DOHH2 (cell line): ENCODE results near the gene TRAF1.

Source experiments
- H3F3A ChIP-seq: fragments of 200-600 bp; sonication (generic), shearing (Covaris generic); 2 replicates; pipeline ENCODE4 v1.6.0; 2016; ENCODE audit warnings: antibody characterized with exemption, mild to moderate bottlenecking; ENCODE audit not compliant: control insufficient read depth, insufficient read depth
- H3K27ac ChIP-seq: fragments of 200-600 bp; sonication (generic); 2 replicates; pipeline ENCODE4 v1.5.1; 2014; ENCODE audit warnings: low read depth, mild to moderate bottlenecking, low read length, moderate library complexity
- H3K27me3 ChIP-seq: fragments of 200-600 bp; sonication (generic); 2 replicates; pipeline ENCODE4 v1.6.1; 2014; ENCODE audit warnings: mild to moderate bottlenecking, low read length, mixed read lengths; ENCODE audit not compliant: control insufficient read depth
- H3K36me3 ChIP-seq: fragments of 200-600 bp; sonication (generic); 2 replicates; pipeline ENCODE4 v1.6.1; 2014; ENCODE audit warnings: mild to moderate bottlenecking, low read length, moderate library complexity, mixed read lengths; ENCODE audit not compliant: control insufficient read depth
- H3K4me1 ChIP-seq: fragments of 200-600 bp; sonication (generic); 2 replicates; pipeline ENCODE4 v1.6.1; 2014; ENCODE audit warnings: mild to moderate bottlenecking, low read length, mixed read lengths; ENCODE audit not compliant: control insufficient read depth
- H3K4me2 ChIP-seq: fragments of 200-600 bp; sonication (generic); 2 replicates; pipeline ENCODE4 v1.6.0; 2014; ENCODE audit warnings: mild to moderate bottlenecking, low read length, moderate library complexity
- H3K4me3 ChIP-seq: fragments of 200-600 bp; sonication (generic); 2 replicates; pipeline ENCODE4 v1.5.1; 2014; ENCODE audit warnings: mild to moderate bottlenecking, low read length, mixed read lengths
- H3K79me2 ChIP-seq: fragments of 200-600 bp; sonication (generic); 2 replicates; pipeline ENCODE4 v1.6.1; 2014; ENCODE audit warnings: mild to moderate bottlenecking, low read length, mixed read lengths; ENCODE audit not compliant: control insufficient read depth
- H3K9me2 ChIP-seq: fragments of 200-600 bp; sonication (generic); replicated peaks from 2 replicates; pipeline ENCODE4 v1.6.1; 2014; ENCODE audit warnings: mild to moderate bottlenecking, low read length, mixed read lengths; ENCODE audit not compliant: control insufficient read depth
- H3K9me3 ChIP-seq: fragments of 200-600 bp; sonication (generic); 2 replicates; pipeline ENCODE4 v1.6.1; 2014; ENCODE audit warnings: antibody characterized with exemption, low read length, mixed read lengths; ENCODE audit not compliant: control insufficient read depth, insufficient read depth
- H4K20me1 ChIP-seq: fragments of 200-600 bp; sonication (generic); 2 replicates; pipeline ENCODE4 v1.6.0; 2014; ENCODE audit warnings: low read depth, mild to moderate bottlenecking, antibody characterized with exemption, low read length, moderate library complexity; ENCODE audit not compliant: control insufficient read depth, insufficient read depth
- EZH2phosphoT487 ChIP-seq: fragments of 200-600 bp; sonication (generic); IDR thresholded peaks from 2 replicates; pipeline ENCODE4 v1.6.1; 2017; ENCODE audit warnings: borderline replicate concordance, mild to moderate bottlenecking, antibody characterized with exemption, low read length, moderate library complexity, mixed read lengths
- TF ChIP-seq, protein P1 (sequence below): fragments of 200-600 bp; sonication (generic); IDR thresholded peaks from one replicate; pipeline ENCODE4 v1.5.1; 2014; ENCODE audit warnings: antibody characterized with exemption, mild to moderate bottlenecking, low read depth, low read length; ENCODE audit not compliant: poor library complexity, severe bottlenecking

The TRAF1 gene

DNA sequence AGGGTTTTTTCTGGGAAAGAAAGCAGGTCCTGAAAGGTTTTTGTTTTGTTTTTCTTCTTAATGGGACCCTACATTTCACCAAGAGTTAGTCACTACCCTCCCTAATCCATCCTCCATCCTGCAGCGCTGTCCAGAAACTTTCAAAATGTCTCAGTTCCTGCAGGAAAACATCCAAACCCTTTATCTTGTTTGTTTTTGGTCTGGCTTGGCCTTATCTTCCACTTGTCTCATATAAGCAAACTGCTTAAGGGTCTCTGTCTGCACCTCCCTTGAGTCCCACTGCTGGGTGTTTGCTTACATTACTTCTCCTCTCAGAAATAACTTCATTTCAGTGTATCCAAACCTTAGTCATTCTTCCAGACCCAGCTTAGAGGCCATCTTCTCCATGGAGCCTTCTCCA, 11.0 kb upstream of the TRAF1 start:
- H3K4me1 ChIP-seq: peaks cover 60% of the 10 kb centered on the region
- no peaks in the 10 kb centered on the region for H3K9me2 ChIP-seq
- no peaks in the 10 kb centered on the region for H3K27me3 ChIP-seq
- no peak overlapping the region for H3K4me2 ChIP-seq
- no peaks in the 10 kb centered on the region for H3K79me2 ChIP-seq
- H3F3A ChIP-seq: peaks cover 32% of the 10 kb centered on the region
- H3K4me3 ChIP-seq: no peak overlapping the region
- H3K36me3 ChIP-seq: no peaks in the 10 kb centered on the region
- H3K9me3 ChIP-seq: no peaks in the 10 kb centered on the region
- TF ChIP-seq, protein P1, sequence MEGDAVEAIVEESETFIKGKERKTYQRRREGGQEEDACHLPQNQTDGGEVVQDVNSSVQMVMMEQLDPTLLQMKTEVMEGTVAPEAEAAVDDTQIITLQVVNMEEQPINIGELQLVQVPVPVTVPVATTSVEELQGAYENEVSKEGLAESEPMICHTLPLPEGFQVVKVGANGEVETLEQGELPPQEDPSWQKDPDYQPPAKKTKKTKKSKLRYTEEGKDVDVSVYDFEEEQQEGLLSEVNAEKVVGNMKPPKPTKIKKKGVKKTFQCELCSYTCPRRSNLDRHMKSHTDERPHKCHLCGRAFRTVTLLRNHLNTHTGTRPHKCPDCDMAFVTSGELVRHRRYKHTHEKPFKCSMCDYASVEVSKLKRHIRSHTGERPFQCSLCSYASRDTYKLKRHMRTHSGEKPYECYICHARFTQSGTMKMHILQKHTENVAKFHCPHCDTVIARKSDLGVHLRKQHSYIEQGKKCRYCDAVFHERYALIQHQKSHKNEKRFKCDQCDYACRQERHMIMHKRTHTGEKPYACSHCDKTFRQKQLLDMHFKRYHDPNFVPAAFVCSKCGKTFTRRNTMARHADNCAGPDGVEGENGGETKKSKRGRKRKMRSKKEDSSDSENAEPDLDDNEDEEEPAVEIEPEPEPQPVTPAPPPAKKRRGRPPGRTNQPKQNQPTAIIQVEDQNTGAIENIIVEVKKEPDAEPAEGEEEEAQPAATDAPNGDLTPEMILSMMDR: no peak
- TF ChIP-seq EZH2phosphoT487: no peak
- no peaks in the 10 kb centered on the region for H4K20me1 ChIP-seq
- no peak overlapping the region for H3K27ac ChIP-seq

GRCh38 chr9:120937127-120937526, 10.5 kb upstream of the TRAF1 start:
- no peaks in the 10 kb centered on the region for H3K27me3 ChIP-seq
- peaks cover 65% of the 10 kb centered on the region for H3K4me1 ChIP-seq
- H3K9me2 ChIP-seq: no peaks in the 10 kb centered on the region
- H3K27ac ChIP-seq: peak overlapping the region; percentile 93
- no peaks in the 10 kb centered on the region for H3K79me2 ChIP-seq
- no peak for TF ChIP-seq EZH2phosphoT487
- TF ChIP-seq, protein P1: no peak
- H3F3A ChIP-seq: peaks cover 37% of the 10 kb centered on the region
- H4K20me1 ChIP-seq: no peaks in the 10 kb centered on the region
- H3K36me3 ChIP-seq: no peaks in the 10 kb centered on the region
- no peak overlapping the region for H3K4me3 ChIP-seq
- H3K9me3 ChIP-seq: no peaks in the 10 kb centered on the region
- H3K4me2 ChIP-seq: peak overlapping the region; percentile 86

DNA sequence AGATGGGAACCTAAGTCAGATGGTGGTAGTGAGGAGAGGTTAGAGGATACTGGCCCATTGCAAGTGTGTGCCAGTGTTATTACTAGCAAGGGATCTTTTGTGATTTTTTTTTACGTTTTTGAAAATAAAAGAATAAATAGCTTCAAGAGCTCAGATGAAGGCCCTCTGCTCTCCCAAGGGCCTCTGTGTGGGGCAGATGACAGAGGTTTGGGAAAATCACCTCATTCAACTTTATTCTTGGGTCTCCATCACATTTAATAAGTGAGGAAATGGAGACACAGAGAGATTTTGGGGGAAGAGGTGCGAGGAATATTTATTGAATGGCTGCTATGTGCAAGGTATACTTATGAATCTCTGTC, 10.1 kb upstream of the TRAF1 start:
- no peaks in the 10 kb centered on the region for H3K9me2 ChIP-seq
- no peaks in the 10 kb centered on the region for H3K27me3 ChIP-seq
- H3K27ac ChIP-seq: peak overlapping the region; percentile 93
- H3K4me3 ChIP-seq: peak overlapping the region; percentile 3; the same call in 1 of the 2 replicates
- H3K4me2 ChIP-seq: peak overlapping the region; percentile 86
- TF ChIP-seq, protein P1: no peak
- no peak for TF ChIP-seq EZH2phosphoT487
- H4K20me1 ChIP-seq: no peaks in the 10 kb centered on the region
- H3F3A ChIP-seq: peaks cover 41% of the 10 kb centered on the region
- H3K9me3 ChIP-seq: no peaks in the 10 kb centered on the region
- no peaks in the 10 kb centered on the region for H3K79me2 ChIP-seq
- no peaks in the 10 kb centered on the region for H3K36me3 ChIP-seq
- peaks cover 68% of the 10 kb centered on the region for H3K4me1 ChIP-seq
